ENCODE data around the gene PHIP. TPM values are rescaled to one million over a fixed set of nuclear protein-coding genes. Genes with fewer than 3 reads are reported as not detected.
"Not testable (repeated sequence)": the region's sequence is repeated elsewhere in the genome, so short reads cannot be mapped to it uniquely, and the experiment has no call there.

The PHIP gene
- total RNA-seq, 2 donors from 2014 or later: 14.6 to 17.1 TPM

GRCh38 chr6:78954740-78955139 lies 123.3 kb downstream of the PHIP start:
- DNase-seq (no peak), ATAC-seq (no peak)
- intact Hi-C loops (cut with DNase I): no loop called here

DNA sequence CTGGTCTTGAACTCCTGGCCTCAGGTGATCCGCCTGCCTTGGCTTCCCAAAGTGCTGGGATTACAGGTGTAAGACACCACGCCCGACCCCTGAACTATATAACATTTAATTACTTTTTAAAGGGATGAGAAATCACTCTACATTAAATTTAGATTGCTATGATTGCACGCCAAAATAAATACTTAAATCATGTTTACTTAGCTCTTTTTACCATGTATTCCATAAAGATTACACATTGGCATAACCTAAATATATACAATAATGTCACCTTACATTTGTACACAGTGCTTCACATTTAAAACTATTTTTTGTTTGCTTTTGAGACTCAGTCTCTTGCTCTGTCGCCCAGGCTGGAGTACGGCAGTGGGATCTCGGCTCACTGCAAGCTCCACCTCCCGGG lies 124.3 kb downstream of the PHIP start:
- DNase-seq: no peak
- intact Hi-C loops (cut with DNase I): no loop called here
- ATAC-seq: no peak

GRCh38 chr6:78952362-78952761 lies 125.7 kb downstream of the PHIP start:
- no peak for DNase-seq
- ATAC-seq: no peak
- intact Hi-C loops (cut with DNase I): no loop called here

GRCh38 chr6:78948785-78949184 lies 129.3 kb downstream of the PHIP start:
- intact Hi-C loops (cut with DNase I): no loop called here
- ATAC-seq (no peak), DNase-seq (no peak)

- no peak for DNase-seq
- ATAC-seq: no peak
- intact Hi-C loops (cut with DNase I): no loop called here
Measured at GRCh38 chr6:78947962-78948361, 130.1 kb downstream of the PHIP start.

DNA sequence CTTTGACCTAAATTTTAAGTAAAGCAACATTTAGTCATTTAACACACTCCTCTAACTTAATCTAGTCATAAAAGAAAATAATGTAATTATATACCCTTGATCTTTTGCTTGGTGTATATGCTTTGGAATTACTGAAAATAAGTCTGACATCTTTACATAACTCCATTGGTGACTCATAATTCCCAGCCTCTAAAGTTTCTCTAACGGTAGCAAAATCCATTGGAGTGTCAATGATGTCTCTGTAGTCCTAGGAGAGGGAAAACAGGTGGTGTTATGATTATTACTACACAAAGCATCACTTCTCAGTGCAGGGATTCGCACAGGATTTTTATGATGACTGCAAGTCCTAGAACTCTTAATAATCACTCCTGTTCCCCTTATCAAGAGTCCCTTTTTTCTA lies 130.5 kb downstream of the PHIP start:
- DNase-seq: no peak
- intact Hi-C loops (cut with DNase I): no loop called here
- no peak for ATAC-seq

DNA sequence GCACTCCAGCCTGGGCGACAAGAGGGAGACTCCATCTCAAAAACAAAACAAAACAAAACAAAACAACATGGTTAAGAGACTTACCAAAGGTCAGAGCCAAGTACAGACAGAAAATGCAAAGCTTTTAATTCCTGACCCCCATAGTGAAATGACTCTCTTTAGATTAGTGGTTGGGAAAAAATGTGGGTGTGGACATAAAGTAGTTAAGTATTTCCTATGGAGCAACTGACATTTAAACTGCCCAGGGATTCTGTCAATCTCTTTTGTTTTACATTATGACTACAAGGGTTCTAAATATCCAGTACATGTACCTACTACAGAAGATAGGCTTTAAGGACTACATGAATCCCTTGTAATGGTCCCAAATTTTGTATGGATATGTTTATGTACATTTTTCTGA lies 135.6 kb downstream of the PHIP start:
- DNase-seq (no peak), ATAC-seq (no peak)
- intact Hi-C loops (cut with DNase I): no loop called here

- intact Hi-C loops (cut with DNase I): no loop called here
- DNase-seq (no peak), ATAC-seq (peak in 1 of 2 donors; percentile 48)
Measured at GRCh38 chr6:78936515-78936914, 141.5 kb downstream of the PHIP start.

GRCh38 chr6:78935553-78935952 lies 142.5 kb downstream of the PHIP start:
- ATAC-seq: no peak

DNA sequence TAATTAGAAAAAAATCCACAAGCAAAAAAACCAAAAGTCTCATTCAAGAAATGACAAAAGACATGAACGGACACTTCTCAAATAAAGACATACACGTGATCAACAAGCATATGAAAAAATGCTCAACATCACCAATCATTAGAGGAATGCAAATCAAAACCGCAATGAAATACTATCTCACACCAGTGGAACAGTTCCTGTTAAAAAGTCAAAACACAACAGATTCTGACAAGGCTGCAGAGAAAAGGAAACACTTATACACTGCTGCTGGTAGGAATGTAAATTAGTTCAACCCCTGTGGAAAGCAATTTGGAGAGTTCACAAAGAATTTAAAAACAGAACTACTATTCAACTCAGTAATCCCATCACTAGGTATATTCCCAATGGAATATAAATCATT lies 152.7 kb downstream of the PHIP start:
- ATAC-seq (no peak), DNase-seq (no peak)
- intact Hi-C loops (cut with DNase I): no loop called here

More at GRCh38 chr6:78935553-78935952, 142.5 kb downstream of the PHIP start:
- DNase-seq: no peak
- intact Hi-C loops (cut with DNase I): no loop called here

- intact Hi-C loops (cut with DNase I); ATAC-seq; DNase-seq: not testable (repeated sequence)
Measured at GRCh38 chr6:78921168-78921567, 156.9 kb downstream of the PHIP start.

GRCh38 chr6:78917788-78918187 lies 160.3 kb downstream of the PHIP start:
- intact Hi-C loops (cut with DNase I): no loop called here
- ATAC-seq: no peak
- DNase-seq: no peak

- intact Hi-C loops (cut with DNase I): no loop called here
- DNase-seq (no peak), ATAC-seq (no peak)
Measured at GRCh38 chr6:78916411-78916810, 161.6 kb downstream of the PHIP start.

DNA sequence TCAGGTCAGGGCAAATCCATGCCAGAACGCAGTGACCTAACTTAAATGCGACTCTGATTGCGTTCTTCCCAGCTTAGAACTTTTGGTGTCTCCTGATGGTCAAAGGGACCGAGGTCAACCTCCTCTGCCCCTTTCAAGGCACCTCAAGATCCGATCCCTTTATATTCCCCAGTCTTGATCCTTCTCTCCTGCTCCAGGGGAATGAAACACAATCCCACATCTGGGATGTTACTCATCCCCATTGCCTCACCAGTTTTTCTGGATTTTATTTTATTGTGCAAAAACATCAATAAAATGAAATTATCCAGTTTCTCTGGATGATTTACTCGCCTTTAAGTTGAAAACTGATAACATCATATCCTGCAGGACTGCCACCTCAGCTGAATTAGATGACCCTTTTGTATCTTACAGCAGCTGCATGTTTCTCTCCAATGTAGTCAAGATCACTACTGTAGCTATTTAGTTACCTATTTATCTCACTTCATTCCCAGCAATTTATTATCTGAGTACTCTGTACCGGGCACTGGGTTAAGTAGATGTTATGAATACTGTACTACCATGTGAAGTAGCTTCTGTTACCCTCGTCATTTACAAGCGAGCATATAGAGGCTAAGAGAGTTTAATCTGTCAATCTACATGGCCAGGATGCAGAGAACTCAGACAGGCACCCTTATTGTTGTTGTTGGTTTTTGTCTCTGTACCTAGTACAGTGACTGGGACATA lies 166.7 kb downstream of the PHIP start:
- intact Hi-C loops (cut with DNase I): no loop called here
- ATAC-seq (no peak), DNase-seq (no peak)

GRCh38 chr6:78910591-78911171 lies 167.4 kb downstream of the PHIP start:
- ATAC-seq: peak in 1 of 2 donors; percentile 73
- peak; percentile 31 for DNase-seq

DNA sequence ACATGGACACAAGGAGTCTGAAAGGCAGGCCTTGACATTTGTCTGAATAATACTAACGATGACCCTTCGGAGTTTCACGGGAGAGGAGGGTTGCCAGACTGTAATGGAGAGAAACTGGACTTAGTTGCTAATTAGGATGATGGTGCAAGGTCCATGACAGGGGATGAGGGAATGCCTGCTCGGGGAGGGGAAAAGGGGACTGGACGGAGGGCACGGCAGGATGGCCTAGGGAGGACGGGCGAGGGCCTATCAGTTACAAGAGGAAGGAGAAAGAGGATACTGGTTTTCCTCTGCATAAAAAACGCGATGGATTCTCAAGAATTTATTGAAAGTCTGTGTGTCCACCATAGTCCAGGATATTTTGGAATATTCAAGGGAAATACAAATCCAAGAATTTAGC lies 168.0 kb downstream of the PHIP start:
- DNase-seq (no peak), ATAC-seq (no peak)
- intact Hi-C loops (cut with DNase I): no loop called here

More at GRCh38 chr6:78910591-78911171, 167.4 kb downstream of the PHIP start:
- intact Hi-C loops (cut with DNase I): no loop called here

DNA sequence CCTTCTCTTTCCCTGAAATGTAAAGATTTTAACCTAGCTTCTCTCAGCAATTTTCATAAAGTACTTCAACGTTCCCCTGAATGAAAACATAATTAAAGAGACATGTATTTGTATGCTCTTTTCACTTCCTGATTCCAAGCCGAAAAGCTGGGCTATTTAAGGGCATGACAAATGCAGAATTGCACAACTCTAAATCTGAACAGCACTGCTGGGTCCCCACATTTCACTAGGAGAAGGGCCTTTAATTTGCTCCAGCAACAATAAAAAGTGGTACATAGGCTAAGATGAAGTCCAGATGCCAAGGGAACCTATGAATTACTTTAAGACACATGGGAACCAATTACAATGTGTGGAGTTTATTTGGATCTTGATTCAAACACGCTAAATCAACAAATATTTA lies 168.7 kb downstream of the PHIP start:
- DNase-seq: no peak
- ATAC-seq: peak in 1 of 2 donors; percentile 49
- intact Hi-C loops (cut with DNase I): no loop called here

GRCh38 chr6:78908621-78909020 lies 169.4 kb downstream of the PHIP start:
- intact Hi-C loops (cut with DNase I): no loop called here
- DNase-seq (no peak), ATAC-seq (no peak)

DNA sequence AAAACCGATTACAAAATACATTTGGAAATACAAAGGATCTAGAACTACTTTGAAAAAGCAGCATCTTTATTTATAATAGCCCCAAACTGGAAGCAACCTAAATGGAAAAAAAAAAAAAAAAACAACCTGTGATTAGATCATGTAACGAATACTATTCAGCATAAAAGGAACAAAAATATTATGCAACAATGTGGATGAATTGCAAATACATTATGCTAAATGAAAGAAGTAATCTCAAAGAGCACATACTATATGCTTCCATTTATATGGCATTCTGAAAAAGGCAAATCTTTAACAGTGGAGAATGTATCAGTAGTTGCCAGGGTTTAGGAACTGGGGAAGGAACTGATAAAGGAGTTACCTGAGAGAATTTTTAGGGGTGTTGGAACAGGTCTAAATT lies 181.8 kb downstream of the PHIP start:
- DNase-seq (no peak), ATAC-seq (no peak)
- intact Hi-C loops (cut with DNase I): no loop called here

GRCh38 chr6:78889901-78890300 lies 188.2 kb downstream of the PHIP start:
- ATAC-seq; DNase-seq; intact Hi-C loops (cut with DNase I): not testable (repeated sequence)
